Pancreas (tissue), 10 donors: Measurements from ENCODE around the gene MTIF3. TPM values are rescaled to one million over a fixed set of nuclear protein-coding genes. Genes with fewer than 3 reads are reported as not detected.

Experiments
- ATAC-seq, 4 donors: fragments of 200-7000 bp; cut with Tn5 transposase; one replicate each; pipeline versions ENCODE4 v1.8.0 to v1.9.1; 2020; ENCODE audit warnings: mild to moderate bottlenecking in 4 of 4, moderate library complexity in 4 of 4
- DNase-seq, 6 donors: peaks; one replicate each; pipeline ENCODE4 v3.0.0-alpha.2; 2020
- FAIRE-seq: peaks from 2 replicates; lab custom pipeline; 2012; peaks lifted over from hg19 to GRCh38; lab: Jason Lieb, UNC
- H3K27ac ChIP-seq, 4 donors: fragments of 200-600 bp; sonication (generic); 1 replicate in 3 of 4; 2 replicates in 1 of 4; pipeline versions ENCODE4 v1.5.0 to v1.8.0; 2020
- H3K27me3 ChIP-seq, 4 donors: fragments of 200-600 bp; one replicate each; pipeline ENCODE4 v1.8.0; 2021
- H3K36me3 ChIP-seq, 3 donors: fragments of 200-600 bp; sonication (generic) in 1 of 3; one replicate each; pipeline versions ENCODE4 v1.5.0 to v1.8.0; 2020 to 2021
- H3K4me1 ChIP-seq, 3 donors: fragments of 200-600 bp; one replicate each; pipeline ENCODE4 v1.8.0; 2021
- H3K4me3 ChIP-seq, 4 donors: fragments of 200-600 bp; sonication (generic) in 2 of 4; one replicate each; pipeline versions ENCODE4 v1.5.0 to v1.8.0; 2020 to 2021
- H3K9me3 ChIP-seq, 4 donors: fragments of 200-600 bp; one replicate each; pipeline ENCODE4 v1.8.0; 2021
- CTCF ChIP-seq, 4 donors: fragments of 200-600 bp; sonication (generic) in 3 of 4; IDR thresholded peaks; one replicate each; pipeline versions ENCODE4 v1.5.0 to v1.8.0; 2021; ENCODE audit warnings: antibody characterized with exemption in 4 of 4
- WGBS, 2 donors: extraction: QIAGEN DNeasy Blood & Tissue Kit; methylation state at CpG; one replicate each; pipeline ENCODE4 v1.1.7; 2013; 5-methylcytosine and 5-hydroxymethylcytosine counted together
- intact Hi-C, 3 donors: fragments of 100-400 bp; cut with DNase I; formaldehyde crosslinking; loops; one replicate each; pipeline versions ENCODE4 v1.11.1 to v1.14.2; 2022
- polyA plus RNA-seq, 2 donors: library from polyadenylated mRNA; stranded (reverse); fragments of 200-250 nt; gene quantifications; one replicate each; pipeline ENCODE4 v1.2.3, GENCODE V29; 2013
- total RNA-seq, 6 donors: library from RNA; stranded (reverse); fragmentation: NEBNext Ultra II Directional in 4 of 6; extraction: Animal tissue kit (Norgen Biotek cat#: 25700) in 4 of 6; gene quantifications; one replicate each; pipeline versions ENCODE4 v1.2.1 to v1.2.4, GENCODE V29; 2021 to 2023
- donor health status: healthy with polysubstance abuse.
- donor health status: DM: no; HTN: no; CAD: no; lungs with moderate emphysema.
- donor health status: DM: no; HTN: no; CAD: no.
- donor health status: control.
- donor health status: control.
- donor health status: Bipolar disorder and iron deficiency.
- donor health status: DM: yes; HTN: yes; CAD: no.
- donor health status: DM: no; HTN: no; CAD: no.
- donor health status: DM: no; HTN: no; CAD: no.
- donor health status: DM: yes; HTN: yes; CAD: no.

Gene MTIF3
- total and polyA plus RNA-seq, 8 donors, result 22.3 to 91.4 (median 30.5) TPM

GRCh38 chr13:27448308-27448707, 2.1 kb downstream of the MTIF3 start:
- no peaks in the 10 kb centered on the region for H3K36me3 ChIP-seq
- H3K27me3 ChIP-seq, result no peaks in the 10 kb centered on the region
- H3K9me3 ChIP-seq, result no peaks in the 10 kb centered on the region
- DNase-seq (no peak), ATAC-seq (no peak), FAIRE-seq (no peak)
- 54 to 56% methylated on average over 4 of the region's 4 CpGs for WGBS, 2 donors
- TF ChIP-seq CTCF (IDR thresholded peaks at IDR 0.05), result no peak
- no peak overlapping the region for H3K27ac ChIP-seq
- H3K4me3 ChIP-seq, result peak overlapping the region in 2 of 4 donors; percentile 74 to 81
- intact Hi-C loops, result no loop called here
- peaks cover 11 to 24% (median 17%) of the 10 kb centered on the region in 3 donors for H3K4me1 ChIP-seq

DNA sequence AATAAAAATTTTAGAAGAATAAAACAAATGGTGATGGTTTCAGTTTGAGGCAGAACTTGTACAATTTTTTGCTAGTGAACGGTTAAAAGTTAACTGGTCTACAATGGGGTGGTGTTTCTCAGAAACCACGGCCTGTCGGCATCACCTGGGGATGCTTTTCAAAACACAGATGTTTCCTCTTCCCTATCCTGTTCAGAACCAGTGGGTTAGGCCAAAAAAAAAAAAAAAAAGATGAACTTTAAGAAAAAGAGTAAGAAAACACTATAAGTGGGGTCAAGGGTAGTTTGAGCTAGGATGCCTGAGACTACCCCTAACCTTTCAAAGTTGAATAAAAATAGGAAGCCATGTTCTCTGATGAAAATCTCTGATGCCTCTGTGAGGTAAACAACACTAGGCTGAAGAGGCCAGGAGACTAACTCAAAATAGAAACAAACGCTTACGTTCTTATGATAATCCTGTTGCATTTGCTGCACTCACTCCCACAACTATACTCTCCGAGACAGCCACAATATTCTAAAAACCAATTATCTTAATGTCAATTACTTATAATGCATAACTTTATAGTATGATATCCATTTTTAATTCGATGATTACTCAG, 3.3 kb downstream of the MTIF3 start:
- Histone ChIP-seq H3K27me3 (no peaks in the 10 kb centered on the region), H3K4me3 (no peak overlapping the region), H3K9me3 (no peaks in the 10 kb centered on the region), H3K4me1 (peaks cover 11 to 24% (median 17%) of the 10 kb centered on the region in 3 donors), H3K27ac (no peak overlapping the region), H3K36me3 (no peaks in the 10 kb centered on the region)
- ATAC-seq (no peak), DNase-seq (no peak), FAIRE-seq (no peak)
- TF ChIP-seq CTCF (IDR thresholded peaks at IDR 0.05), result no peak
- WGBS, 2 donors, result 63 to 70% methylated on average over 7 of the region's 7 CpGs
- intact Hi-C loops, result no loop called here

DNA sequence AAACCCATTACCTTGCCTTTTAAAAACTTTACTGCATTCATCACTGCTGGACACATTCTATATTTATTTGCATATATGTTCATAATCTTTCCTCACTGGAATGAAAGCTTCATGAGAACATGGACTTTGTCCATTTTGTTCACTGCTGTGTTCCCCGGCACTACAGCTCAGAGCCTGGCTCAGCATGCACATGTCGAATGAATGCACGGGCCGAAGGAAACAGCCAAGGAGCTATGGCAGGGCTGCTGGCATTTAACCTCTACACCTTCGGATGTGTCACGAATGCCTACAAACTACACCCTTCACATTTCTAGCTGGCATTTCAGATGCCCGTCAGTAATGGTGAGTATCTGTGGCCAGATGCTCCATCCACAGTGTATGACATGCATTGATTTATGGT, 7.6 kb downstream of the MTIF3 start:
- ATAC-seq, result no peak
- no peak overlapping the region for H3K4me3 ChIP-seq
- TF ChIP-seq CTCF (IDR thresholded peaks at IDR 0.05), result no peak
- peaks cover 0 to 9% (median 6%) of the 10 kb centered on the region in 3 donors for H3K4me1 ChIP-seq
- intact Hi-C loops, result no loop called here
- H3K27me3 ChIP-seq, result no peaks in the 10 kb centered on the region
- FAIRE-seq, result no peak
- no peak overlapping the region for H3K27ac ChIP-seq
- WGBS, 2 donors, result 87 to 92% methylated on average over 7 of the region's 7 CpGs
- H3K36me3 ChIP-seq, result peaks cover 0 to 24% (median 0%) of the 10 kb centered on the region in 3 donors
- H3K9me3 ChIP-seq, result no peaks in the 10 kb centered on the region
- DNase-seq, result no peak

DNA sequence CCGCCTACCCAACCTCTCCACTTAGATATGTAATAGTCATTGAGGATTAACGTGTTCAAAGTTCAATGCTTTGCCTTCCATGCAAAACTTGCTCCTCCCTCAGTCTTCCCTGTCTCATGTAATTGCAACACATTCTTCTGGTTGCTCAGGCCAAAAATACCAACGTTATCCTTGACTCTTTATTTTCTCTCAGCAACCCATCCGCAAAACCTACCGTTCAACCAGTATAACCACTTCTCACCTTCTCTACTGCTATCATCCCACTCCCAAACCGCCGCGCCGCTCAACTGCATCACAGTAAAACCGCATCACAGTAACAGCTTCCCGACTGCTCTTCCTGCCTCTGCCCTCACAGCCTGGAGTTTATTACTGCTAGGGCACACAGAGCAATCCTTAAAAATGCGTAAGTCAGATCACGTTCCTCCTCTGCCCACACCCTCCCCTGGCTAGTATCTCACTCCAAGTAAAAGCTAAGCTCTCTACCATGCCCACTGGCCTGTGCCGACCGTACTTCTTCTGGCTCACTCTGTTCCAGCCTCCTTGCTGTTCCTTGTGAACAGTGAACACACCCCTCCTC, 8.2 kb downstream of the MTIF3 start:
- H3K27me3 ChIP-seq, result no peaks in the 10 kb centered on the region
- peaks cover 0 to 4% (median under 1%) of the 10 kb centered on the region in 3 donors for H3K4me1 ChIP-seq
- ATAC-seq, result peak in 1 of 4 donors; percentile 19
- H3K4me3 ChIP-seq, result no peak overlapping the region
- H3K36me3 ChIP-seq, result peaks cover 0 to 24% (median 0%) of the 10 kb centered on the region in 3 donors
- no peak for FAIRE-seq
- no peaks in the 10 kb centered on the region for H3K9me3 ChIP-seq
- intact Hi-C loops, result no loop called here
- no peak for TF ChIP-seq CTCF (IDR thresholded peaks at IDR 0.05)
- H3K27ac ChIP-seq, result no peak overlapping the region
- DNase-seq, result no peak
- whole genome bisulfite sequencing, 2 donors, result 69 to 73% methylated on average over 15 of the region's 15 CpGs

- DNase-seq (no peak), ATAC-seq (no peak), FAIRE-seq (no peak)
- 83 to 94% methylated on average over 1 of the region's 1 CpG for WGBS, 2 donors
- H3K4me1 ChIP-seq, result no peaks in the 10 kb centered on the region
- no peaks in the 10 kb centered on the region for H3K27me3 ChIP-seq
- intact Hi-C loops, result no loop called here
- H3K9me3 ChIP-seq, result no peaks in the 10 kb centered on the region
- H3K36me3 ChIP-seq, result peaks cover 0 to 35% (median under 1%) of the 10 kb centered on the region in 3 donors
- H3K27ac ChIP-seq, result no peak overlapping the region
- no peak overlapping the region for H3K4me3 ChIP-seq
- TF ChIP-seq CTCF (IDR thresholded peaks at IDR 0.05), result no peak
Observed at GRCh38 chr13:27440408-27440807, 10.0 kb downstream of the MTIF3 start.
